Gastrocnemius medialis (tissue), 4 donors: Measurements from ENCODE around the gene OR2T8.

Experiments used
- POLR2A ChIP-seq, 2 donors: fragments of 450-650 bp; IDR thresholded peaks; one replicate each; pipeline ENCODE4 v1.6.1; 2017; ENCODE audit warnings: antibody characterized with exemption in 2 of 2, mild to moderate bottlenecking in 2 of 2, moderate library complexity in 2 of 2
- TF ChIP-seq, protein P1 (sequence below), 5 experiments: fragments of 450-650 bp in 3 of 5; fragments of 200-600 bp in 2 of 5; sonication (generic) in 2 of 5; IDR thresholded peaks in 4 of 5; conservative IDR thresholded peaks in 1 of 5; 1 replicate in 4 of 5; 2 replicates in 1 of 5; pipeline ENCODE4 v1.5.1; 2016 to 2019; ENCODE audit warnings: antibody characterized with exemption in 5 of 5, mild to moderate bottlenecking in 3 of 5, moderate library complexity in 3 of 5

GRCh38 chr1:247966532-247967204 lies 46.6 kb downstream of the OR2T8 start:
- TF ChIP-seq, protein P1, sequence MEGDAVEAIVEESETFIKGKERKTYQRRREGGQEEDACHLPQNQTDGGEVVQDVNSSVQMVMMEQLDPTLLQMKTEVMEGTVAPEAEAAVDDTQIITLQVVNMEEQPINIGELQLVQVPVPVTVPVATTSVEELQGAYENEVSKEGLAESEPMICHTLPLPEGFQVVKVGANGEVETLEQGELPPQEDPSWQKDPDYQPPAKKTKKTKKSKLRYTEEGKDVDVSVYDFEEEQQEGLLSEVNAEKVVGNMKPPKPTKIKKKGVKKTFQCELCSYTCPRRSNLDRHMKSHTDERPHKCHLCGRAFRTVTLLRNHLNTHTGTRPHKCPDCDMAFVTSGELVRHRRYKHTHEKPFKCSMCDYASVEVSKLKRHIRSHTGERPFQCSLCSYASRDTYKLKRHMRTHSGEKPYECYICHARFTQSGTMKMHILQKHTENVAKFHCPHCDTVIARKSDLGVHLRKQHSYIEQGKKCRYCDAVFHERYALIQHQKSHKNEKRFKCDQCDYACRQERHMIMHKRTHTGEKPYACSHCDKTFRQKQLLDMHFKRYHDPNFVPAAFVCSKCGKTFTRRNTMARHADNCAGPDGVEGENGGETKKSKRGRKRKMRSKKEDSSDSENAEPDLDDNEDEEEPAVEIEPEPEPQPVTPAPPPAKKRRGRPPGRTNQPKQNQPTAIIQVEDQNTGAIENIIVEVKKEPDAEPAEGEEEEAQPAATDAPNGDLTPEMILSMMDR (IDR thresholded peaks at IDR 0.05 in 4 of 5, conservative IDR thresholded peaks at IDR 0.05 in 1 of 5) = no peak
- no peak for TF ChIP-seq POLR2A (IDR thresholded peaks at IDR 0.05)
